ENCODE results near the gene GBE1. TPM values are rescaled to one million over a fixed set of nuclear protein-coding genes. Genes with fewer than 3 reads are reported as not detected.

GBE1 gene
- total RNA-seq, 6 experiments from 2014 or later, result 78.3 to 93.4 (median 87.8) TPM

DNA sequence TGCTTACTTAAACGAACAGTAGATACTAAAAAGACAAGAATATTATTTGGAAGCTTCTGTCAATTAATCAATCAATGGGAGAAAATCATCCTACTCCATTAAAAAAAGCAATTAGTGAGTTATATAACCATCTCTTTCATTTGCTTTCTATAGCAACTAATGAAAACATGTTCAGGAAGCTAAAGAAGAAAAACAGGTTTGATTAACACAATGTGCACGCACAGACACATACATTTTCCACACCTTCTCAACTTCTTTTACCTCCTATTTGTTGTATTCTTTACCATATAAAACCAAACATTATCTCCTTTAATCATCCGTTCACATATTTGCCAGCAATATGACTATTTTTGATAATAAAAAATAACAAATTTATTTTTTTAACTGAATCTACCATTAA, 111.3 kb downstream of the GBE1 start:
- Mint-ChIP-seq H3K27ac (no peak overlapping the region), H3K27me3 (ENCODE audit: insufficient read depth) (no peaks in the 10 kb centered on the region), H3K4me1 (ENCODE audit: low read depth) (no peaks in the 10 kb centered on the region), H3K9me3 (no peaks in the 10 kb centered on the region), H3K4me3 (no peak overlapping the region), H3K36me3 (ENCODE audit: low read depth) (no peaks in the 10 kb centered on the region)
- TF ChIP-seq, protein P1, sequence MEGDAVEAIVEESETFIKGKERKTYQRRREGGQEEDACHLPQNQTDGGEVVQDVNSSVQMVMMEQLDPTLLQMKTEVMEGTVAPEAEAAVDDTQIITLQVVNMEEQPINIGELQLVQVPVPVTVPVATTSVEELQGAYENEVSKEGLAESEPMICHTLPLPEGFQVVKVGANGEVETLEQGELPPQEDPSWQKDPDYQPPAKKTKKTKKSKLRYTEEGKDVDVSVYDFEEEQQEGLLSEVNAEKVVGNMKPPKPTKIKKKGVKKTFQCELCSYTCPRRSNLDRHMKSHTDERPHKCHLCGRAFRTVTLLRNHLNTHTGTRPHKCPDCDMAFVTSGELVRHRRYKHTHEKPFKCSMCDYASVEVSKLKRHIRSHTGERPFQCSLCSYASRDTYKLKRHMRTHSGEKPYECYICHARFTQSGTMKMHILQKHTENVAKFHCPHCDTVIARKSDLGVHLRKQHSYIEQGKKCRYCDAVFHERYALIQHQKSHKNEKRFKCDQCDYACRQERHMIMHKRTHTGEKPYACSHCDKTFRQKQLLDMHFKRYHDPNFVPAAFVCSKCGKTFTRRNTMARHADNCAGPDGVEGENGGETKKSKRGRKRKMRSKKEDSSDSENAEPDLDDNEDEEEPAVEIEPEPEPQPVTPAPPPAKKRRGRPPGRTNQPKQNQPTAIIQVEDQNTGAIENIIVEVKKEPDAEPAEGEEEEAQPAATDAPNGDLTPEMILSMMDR (IDR thresholded peaks at IDR 0.05), result no peak
- DNase-seq, result no peak

DNA sequence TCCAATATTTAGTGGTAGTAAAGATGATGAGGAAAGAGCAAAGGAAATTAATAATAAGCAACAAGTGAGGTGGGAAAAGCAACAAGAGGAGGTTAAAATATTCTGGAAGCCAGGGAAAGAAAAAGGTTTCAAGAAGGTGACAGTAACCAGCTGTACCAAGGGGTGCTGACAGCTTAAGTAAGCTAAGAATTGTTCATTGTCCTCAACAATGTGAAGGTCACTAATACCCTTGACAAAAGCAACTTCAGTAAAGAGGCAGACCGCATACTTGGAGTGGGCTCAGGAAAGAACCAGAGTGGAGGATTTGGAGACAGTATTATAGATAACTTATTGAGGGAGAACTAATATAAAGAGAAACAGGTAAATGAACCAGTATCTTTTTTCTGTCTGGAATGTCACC, 116.2 kb downstream of the GBE1 start:
- H3K9me3 Mint-ChIP-seq, result no peaks in the 10 kb centered on the region
- no peak overlapping the region for H3K4me3 Mint-ChIP-seq

DNA sequence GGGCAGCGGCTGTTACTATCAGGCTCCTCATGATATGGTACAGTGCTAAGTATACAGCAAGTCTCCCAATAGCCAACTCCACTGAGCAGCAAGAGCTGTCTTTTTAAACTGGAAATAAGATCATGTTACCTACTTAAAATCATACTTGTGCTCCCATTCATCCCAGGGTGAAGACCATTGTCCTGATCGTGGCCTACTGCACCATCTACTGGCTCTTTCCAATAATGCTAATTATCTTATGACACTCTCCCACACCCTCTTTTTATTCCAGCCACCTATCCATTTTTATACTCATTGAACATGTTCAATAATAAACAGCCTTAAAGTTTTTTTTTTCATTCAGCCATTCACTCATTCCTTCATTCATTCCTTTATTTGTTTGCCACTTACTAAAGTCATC, 117.7 kb downstream of the GBE1 start:
- H3K4me3 Mint-ChIP-seq, result no peak overlapping the region
- H3K36me3 Mint-ChIP-seq (ENCODE audit: low read depth), result peaks cover 8% of the 10 kb centered on the region; the same call in 1 of the 2 replicates
- TF ChIP-seq, protein P1 (IDR thresholded peaks at IDR 0.05), result peak; percentile 70
- H3K9me3 Mint-ChIP-seq, result no peaks in the 10 kb centered on the region
- peak; percentile 40 for DNase-seq
- no peak overlapping the region for H3K27ac Mint-ChIP-seq
- H3K4me1 Mint-ChIP-seq (ENCODE audit: low read depth), result no peaks in the 10 kb centered on the region
- H3K27me3 Mint-ChIP-seq (ENCODE audit: insufficient read depth), result no peaks in the 10 kb centered on the region

More for the DNA sequence above, 116.2 kb downstream of the GBE1 start:
- DNase-seq, result no peak
- TF ChIP-seq, protein P1 (IDR thresholded peaks at IDR 0.05), result no peak
- H3K27me3 Mint-ChIP-seq (ENCODE audit: insufficient read depth), result no peaks in the 10 kb centered on the region
- no peak overlapping the region for H3K27ac Mint-ChIP-seq
- H3K36me3 Mint-ChIP-seq (ENCODE audit: low read depth), result peaks cover under 1% of the 10 kb centered on the region; the same call in 1 of the 2 replicates
- H3K4me1 Mint-ChIP-seq (ENCODE audit: low read depth), result no peaks in the 10 kb centered on the region

DNA sequence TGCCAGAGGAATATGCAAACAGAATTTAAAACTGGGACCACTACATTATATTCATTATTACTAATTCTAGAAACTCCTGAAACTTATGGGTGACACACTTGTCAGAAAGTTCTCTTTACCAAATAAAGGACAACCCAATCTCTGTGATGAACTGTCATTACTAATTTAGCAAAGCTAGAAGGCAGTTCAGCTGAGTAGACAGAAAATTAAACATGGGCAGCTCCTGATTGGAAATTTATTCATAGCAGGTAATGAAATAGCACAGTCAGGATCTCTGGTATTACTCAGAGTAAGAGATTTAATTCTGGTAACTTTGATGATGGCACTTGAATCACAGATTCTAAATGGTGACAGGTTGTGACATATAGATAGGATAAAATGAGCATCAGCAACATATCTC, 123.0 kb downstream of the GBE1 start:
- Mint-ChIP-seq H3K4me1 (ENCODE audit: low read depth) (no peaks in the 10 kb centered on the region), H3K9me3 (no peaks in the 10 kb centered on the region), H3K36me3 (ENCODE audit: low read depth) (peaks cover 8% of the 10 kb centered on the region; the same call in 1 of the 2 replicates), H3K4me3 (no peak overlapping the region), H3K27ac (no peak overlapping the region), H3K27me3 (ENCODE audit: insufficient read depth) (peaks cover 1% of the 10 kb centered on the region; the same call in 1 of the 2 replicates)
- DNase-seq, result no peak
- TF ChIP-seq, protein P1 (IDR thresholded peaks at IDR 0.05), result no peak

DNA sequence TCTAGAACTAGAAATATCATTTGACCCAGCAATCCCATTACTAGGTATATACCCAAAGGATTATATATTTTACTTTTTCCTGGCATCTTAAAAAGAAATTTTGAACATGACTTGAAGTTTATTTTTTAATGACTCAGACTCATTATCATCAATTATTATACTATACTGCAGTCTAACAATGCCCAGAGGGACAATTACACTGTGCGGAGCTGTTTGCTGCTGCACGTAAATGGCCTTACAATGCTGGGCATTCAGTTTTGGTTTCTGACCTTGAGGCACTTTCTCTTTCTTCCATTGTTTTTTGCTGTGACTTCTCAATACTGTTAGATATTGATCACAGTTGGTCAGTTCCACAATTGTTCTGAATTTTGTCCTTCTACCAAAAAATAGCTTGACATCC, 128.8 kb downstream of the GBE1 start:
- Mint-ChIP-seq H3K4me3 (no peak overlapping the region), H3K9me3 (no peaks in the 10 kb centered on the region)

More for the DNA sequence above, 128.8 kb downstream of the GBE1 start:
- Mint-ChIP-seq H3K36me3 (ENCODE audit: low read depth) (peaks cover 18% of the 10 kb centered on the region), H3K4me1 (ENCODE audit: low read depth) (no peaks in the 10 kb centered on the region), H3K27ac (no peak overlapping the region), H3K27me3 (ENCODE audit: insufficient read depth) (peaks cover 3% of the 10 kb centered on the region)
- TF ChIP-seq, protein P1 (IDR thresholded peaks at IDR 0.05), result no peak
- DNase-seq, result no peak

Data from HFFc6 (cell line).